H1 (cell line): ENCODE data around the gene CD226. TPM values are rescaled to one million over a fixed set of nuclear protein-coding genes. Genes with fewer than 3 reads are reported as not detected.

Source experiments
- CTCF ChIA-PET: fragments of 300-600 bp; sonication (Branson Sonifier 250); formaldehyde crosslinking; loops from one replicate; lab custom pipeline; 2021; ENCODE audit not compliant: partially characterized antibody; lab: Charles Lee
- POLR2A ChIA-PET: fragments of 300-600 bp; sonication (Branson Sonifier 250); formaldehyde crosslinking; loops from one replicate; lab custom pipeline; 2021; ENCODE audit warnings: inconsistent platforms; ENCODE audit not compliant: partially characterized antibody; lab: Charles Lee
- DNase-seq, 2 experiments: peaks; one replicate each; pipeline versions ENCODE4 v3.0.0 to v3.0.0-alpha.2; 2010 to 2022; ENCODE audit warnings: low spot score in 2 of 2, low read depth in 1 of 2, mixed read lengths in 1 of 2
- FAIRE-seq: peaks from 2 replicates; lab custom pipeline; 2011; peaks lifted over from hg19 to GRCh38; lab: Jason Lieb, UNC
- H2AFZ ChIP-seq: 2 replicates; pipeline ENCODE4 v1.8.1; 2012; ENCODE audit warnings: low read length, inconsistent platforms
- H2AK5ac ChIP-seq: 2 replicates; pipeline ENCODE4 v1.6.1; 2013; ENCODE audit warnings: low read depth, low read length
- H2BK120ac ChIP-seq: replicated peaks from 2 replicates; pipeline ENCODE3; 2013; ENCODE audit warnings: low read depth, low read length, inconsistent platforms
- H2BK12ac ChIP-seq: 2 replicates; pipeline ENCODE4 v1.6.1; 2013; ENCODE audit warnings: low read depth, low read length
- H2BK15ac ChIP-seq: 2 replicates; pipeline ENCODE4 v1.6.1; 2013; ENCODE audit warnings: low read length
- H2BK20ac ChIP-seq: 2 replicates; pipeline ENCODE4 v1.6.1; 2013; ENCODE audit warnings: low read length
- H2BK5ac ChIP-seq: 2 replicates; pipeline ENCODE4 v1.6.1; 2013; ENCODE audit warnings: low read depth, low read length
- H3K14ac ChIP-seq: 2 replicates; pipeline ENCODE4 v1.6.1; 2013; ENCODE audit warnings: inconsistent platforms; ENCODE audit not compliant: insufficient read length
- H3K18ac ChIP-seq: 2 replicates; pipeline ENCODE4 v1.6.1; 2013; ENCODE audit warnings: low read length; ENCODE audit errors: extremely low read depth
- H3K23ac ChIP-seq: 2 replicates; pipeline ENCODE4 v1.6.1; 2013; ENCODE audit warnings: inconsistent platforms; ENCODE audit not compliant: insufficient read length
- H3K23me2 ChIP-seq: 2 replicates; pipeline ENCODE4 v1.6.1; 2013; ENCODE audit warnings: low read depth, low read length
- H3K27ac ChIP-seq: 2 replicates; pipeline ENCODE4 v1.6.1; 2011; ENCODE audit warnings: low read depth, low read length, inconsistent platforms
- H3K27me3 ChIP-seq, 4 experiments: replicated peaks in 1 of 4; 1 replicate in 1 of 4; 2 replicates in 3 of 4; pipeline versions ENCODE4 v1.6.1 to v1.8.1; 2011 to 2013; ENCODE audit warnings: low read length in 3 of 4, mild to moderate bottlenecking in 3 of 4, inconsistent platforms in 2 of 4, mixed read lengths in 2 of 4, moderate library complexity in 1 of 4; ENCODE audit not compliant: control insufficient read depth in 3 of 4, insufficient read depth in 3 of 4; ENCODE audit errors: extremely low read depth in 1 of 4
- H3K36me3 ChIP-seq, 4 experiments: 2 replicates each; pipeline versions ENCODE4 v1.6.1 to v1.8.1; 2011 to 2013; ENCODE audit warnings: mild to moderate bottlenecking in 4 of 4, low read length in 3 of 4, moderate library complexity in 2 of 4, control low read depth in 1 of 4, inconsistent platforms in 1 of 4; ENCODE audit not compliant: insufficient read depth in 4 of 4, control insufficient read depth in 2 of 4
- H3K4ac ChIP-seq: replicated peaks from 2 replicates; pipeline ENCODE3; 2013; ENCODE audit warnings: low read length, low read depth, mixed read lengths, inconsistent platforms; ENCODE audit not compliant: insufficient read length
- H3K4me1 ChIP-seq, 4 experiments: replicated peaks in 1 of 4; 1 replicate in 1 of 4; 2 replicates in 3 of 4; pipeline versions ENCODE4 v1.6.1 to v1.8.1; 2011 to 2013; ENCODE audit warnings: low read length in 3 of 4, inconsistent platforms in 2 of 4, mixed read lengths in 1 of 4; ENCODE audit not compliant: insufficient read depth in 4 of 4, control insufficient read depth in 3 of 4
- H3K4me2 ChIP-seq, 2 experiments: 2 replicates each; pipeline versions ENCODE4 v1.6.1 to v1.8.1; 2011 to 2013; ENCODE audit warnings: low read depth in 2 of 2, low read length in 2 of 2, control low read depth in 1 of 2, inconsistent platforms in 1 of 2, mild to moderate bottlenecking in 1 of 2; ENCODE audit not compliant: insufficient read depth in 1 of 2
- H3K4me3 ChIP-seq, 4 experiments: fragments of 200-600, 300-600 bp in 1 of 4; sonication (generic), shearing (Covaris generic), sonication (Bioruptor Twin) in 1 of 4; 2 replicates each; pipeline versions ENCODE4 v1.5.1 to v1.8.1; 2011 to 2016; ENCODE audit warnings: low read length in 4 of 4, low read depth in 3 of 4, control low read depth in 2 of 4, inconsistent platforms in 2 of 4, mild to moderate bottlenecking in 2 of 4, mixed read lengths in 1 of 4, moderate library complexity in 1 of 4; ENCODE audit not compliant: insufficient read depth in 2 of 4; ENCODE audit errors: extremely low read depth in 1 of 4
- H3K56ac ChIP-seq: replicated peaks from 2 replicates; pipeline ENCODE3; 2013; ENCODE audit warnings: low read depth, mild to moderate bottlenecking, mixed read lengths, low read length, inconsistent platforms; ENCODE audit not compliant: insufficient read length
- H3K79me1 ChIP-seq: 2 replicates; pipeline ENCODE4 v1.6.1; 2013; ENCODE audit warnings: low read depth, low read length, control low read depth
- H3K79me2 ChIP-seq, 2 experiments: 2 replicates each; pipeline versions ENCODE4 v1.6.1 to v1.8.1; 2012 to 2013; ENCODE audit warnings: low read length in 2 of 2, mild to moderate bottlenecking in 2 of 2, inconsistent platforms in 1 of 2; ENCODE audit not compliant: insufficient read depth in 2 of 2, control insufficient read depth in 1 of 2
- H3K9ac ChIP-seq, 4 experiments: replicated peaks in 1 of 4; 1 replicate in 1 of 4; 2 replicates in 3 of 4; pipeline versions ENCODE4 v1.6.1 to v1.8.1; 2011 to 2013; ENCODE audit warnings: low read depth in 3 of 4, low read length in 3 of 4, control low read depth in 2 of 4, mild to moderate bottlenecking in 2 of 4, moderate library complexity in 2 of 4, inconsistent platforms in 1 of 4; ENCODE audit errors: extremely low read depth in 1 of 4
- H3K9me3 ChIP-seq, 2 experiments: 2 replicates each; pipeline versions ENCODE4 v1.6.1 to v1.8.1; 2012 to 2013; ENCODE audit warnings: mild to moderate bottlenecking in 2 of 2, moderate library complexity in 2 of 2, control low read depth in 1 of 2, inconsistent platforms in 1 of 2, low read depth in 1 of 2, low read length in 1 of 2, mixed read lengths in 1 of 2; ENCODE audit not compliant: insufficient read depth in 2 of 2
- H4K20me1 ChIP-seq, 2 experiments: replicated peaks in 1 of 2; 2 replicates each; pipeline versions ENCODE3 to v1.8.1; 2011 to 2013; ENCODE audit warnings: inconsistent platforms in 2 of 2, low read length in 2 of 2, mild to moderate bottlenecking in 1 of 2; ENCODE audit not compliant: insufficient read depth in 2 of 2, control insufficient read depth in 1 of 2
- H4K5ac ChIP-seq: 2 replicates; pipeline ENCODE4 v1.6.1; 2013; ENCODE audit warnings: low read length, low read depth, mixed read lengths, inconsistent platforms; ENCODE audit not compliant: insufficient read length
- H4K8ac ChIP-seq: 2 replicates; pipeline ENCODE4 v1.8.0; 2013; ENCODE audit warnings: mild to moderate bottlenecking, moderate library complexity, low read length, inconsistent platforms; ENCODE audit not compliant: insufficient read depth; ENCODE audit errors: extremely low read depth
- H4K91ac ChIP-seq: replicated peaks from 2 replicates; pipeline ENCODE3; 2013; ENCODE audit warnings: low read length, mixed read lengths, inconsistent platforms; ENCODE audit not compliant: insufficient read length
- ATF3 ChIP-seq: IDR thresholded peaks from 2 replicates; pipeline ENCODE4 v1.6.1; 2011; ENCODE audit warnings: low read depth, mild to moderate bottlenecking, low read length; ENCODE audit not compliant: insufficient read depth
- E2F6 ChIP-seq: IDR thresholded peaks from 2 replicates; pipeline ENCODE4 v1.6.1; 2012; ENCODE audit warnings: inconsistent platforms
- JUN ChIP-seq: IDR thresholded peaks from 2 replicates; pipeline ENCODE4 v1.6.1; 2011; ENCODE audit warnings: low read depth, mild to moderate bottlenecking, improper control_type of control experiment, low read length
- JUND ChIP-seq: IDR thresholded peaks from 2 replicates; pipeline ENCODE4 v1.6.1; 2011; ENCODE audit warnings: mild to moderate bottlenecking, improper control_type of control experiment, low read length
- KDM4A ChIP-seq: IDR thresholded peaks from one replicate; pipeline ENCODE4 v1.7.1; 2012; ENCODE audit warnings: low read depth, mild to moderate bottlenecking, moderate library complexity, low read length, inconsistent platforms; ENCODE audit not compliant: severe bottlenecking
- KDM5A ChIP-seq: fragments of 200-600 bp; IDR thresholded peaks from 2 replicates; pipeline ENCODE4 v1.7.1; 2012; ENCODE audit warnings: mild to moderate bottlenecking, low read length, inconsistent platforms, mixed read lengths
- NRF1 ChIP-seq: IDR thresholded peaks from 2 replicates; pipeline ENCODE4 v1.6.1; 2011; ENCODE audit warnings: mild to moderate bottlenecking, low read depth, low read length, improper control_type of control experiment
- POLR2A ChIP-seq, 2 experiments: IDR thresholded peaks; 1 replicate in 1 of 2; 2 replicates in 1 of 2; pipeline ENCODE4 v1.6.1; 2011; ENCODE audit warnings: low read depth in 2 of 2, low read length in 2 of 2, mild to moderate bottlenecking in 2 of 2; ENCODE audit errors: control extremely low read depth in 1 of 2
- RAD21 ChIP-seq, 2 experiments: IDR thresholded peaks in 1 of 2; conservative IDR thresholded peaks in 1 of 2; 2 replicates each; pipeline ENCODE4 v1.6.1; 2011; ENCODE audit warnings: low read depth in 2 of 2, low read length in 2 of 2, improper control_type of control experiment in 1 of 2, inconsistent platforms in 1 of 2, mild to moderate bottlenecking in 1 of 2, moderate library complexity in 1 of 2
- SIRT6 ChIP-seq: IDR thresholded peaks from one replicate; pipeline ENCODE4 v1.7.1; 2012; ENCODE audit warnings: low read length, inconsistent platforms
- SUZ12 ChIP-seq: fragments of 200-600 bp; sonication (generic); IDR thresholded peaks from 2 replicates; pipeline ENCODE4 v1.6.1; 2012; ENCODE audit warnings: mild to moderate bottlenecking, inconsistent platforms, low read length, moderate library complexity, mixed read lengths
- TAF1 ChIP-seq: IDR thresholded peaks from 2 replicates; pipeline ENCODE4 v1.6.1; 2011; ENCODE audit warnings: mild to moderate bottlenecking, low read depth, low read length
- WGBS, 2 experiments: shearing (Covaris generic) in 1 of 2; methylation state at CpG; one replicate each; pipeline versions ENCODE4 v1.1.6 to v1.1.7; 2013 to 2015; ENCODE audit warnings: low lambda C conversion rate in 2 of 2, mixed read lengths in 2 of 2, inconsistent platforms in 1 of 2, low coverage in 1 of 2, missing lambda C conversion rate in 1 of 2; ENCODE audit not compliant: insufficient replicate concordance in 2 of 2, insufficient coverage in 1 of 2, insufficient read length in 1 of 2; ENCODE audit errors: extremely low coverage in 1 of 2, missing lambda C conversion rate in 1 of 2; 5-methylcytosine and 5-hydroxymethylcytosine counted together
- polyA plus RNA-seq, 7 experiments: library from polyadenylated mRNA; depleted of rRNA in 3 of 7; stranded (reverse) in 5 of 7; unstranded in 2 of 7; fragments of >200 nt in 5 of 7; fragments of 200-250 nt in 2 of 7; gene quantifications; 1 replicate in 5 of 7; 2 replicates in 1 of 7; 4 replicates in 1 of 7; pipeline versions ENCODE4 v1.2.1 to v1.2.3, GENCODE V29; 2011 to 2013; ENCODE audit warnings: missing spikeins in 2 of 7, mixed read lengths in 2 of 7
- total RNA-seq: library from RNA; stranded (reverse); fragmentation: NEBNext Ultra II Directional; extraction: Animal tissue kit (Norgen Biotek cat#: 25700); gene quantifications from 2 replicates; pipeline ENCODE4 v1.2.1, GENCODE V29; 2021

The CD226 gene
- total and polyA plus RNA-seq, 2 of the 8 experiments (the other 6 are each of a cell fraction or from before 2014, with no cell fraction given) = not detected

- no peak overlapping the region for H2BK12ac ChIP-seq
- no peak overlapping the region for H2BK5ac ChIP-seq
- H3K18ac ChIP-seq = no peak overlapping the region
- no peak overlapping the region for H3K14ac ChIP-seq
- no peak overlapping the region for H3K27ac ChIP-seq
- WGBS, 2 experiments = 79% methylated on average over 3 of the region's 3 CpGs; no CpG with 5 or more reads in 1 of the 2 experiments
- no peak overlapping the region for H4K5ac ChIP-seq
- no peaks in the 10 kb centered on the region for H3K79me2 ChIP-seq
- no peak overlapping the region for H2BK120ac ChIP-seq
- no peaks in the 10 kb centered on the region for H3K9me3 ChIP-seq
- no peak overlapping the region for H3K4me3 ChIP-seq
- H3K36me3 ChIP-seq = no peaks in the 10 kb centered on the region
- DNase-seq (no peak), FAIRE-seq (no peak)
- H3K4me1 ChIP-seq = peaks cover 5 to 8% (median 7%) of the 10 kb centered on the region in 4 experiments; a peak in 4 of 7 replicates
- no peak overlapping the region for H4K91ac ChIP-seq
- H3K4ac ChIP-seq = no peak overlapping the region
- no peak overlapping the region for H2BK20ac ChIP-seq
- no peak overlapping the region for H2AK5ac ChIP-seq
- no peaks in the 10 kb centered on the region for H3K23me2 ChIP-seq
- no peak overlapping the region for H2BK15ac ChIP-seq
- H4K8ac ChIP-seq = no peak overlapping the region
- no peak overlapping the region for H2AFZ ChIP-seq
- POLR2A ChIA-PET = no interaction called here
- H4K20me1 ChIP-seq = no peaks in the 10 kb centered on the region
- H3K4me2 ChIP-seq = no peak overlapping the region
- no peaks in the 10 kb centered on the region for H3K27me3 ChIP-seq
- H3K56ac ChIP-seq = no peak overlapping the region
- CTCF ChIA-PET = interaction anchor here (1.0 to 1.5 kb wide), 3 partner anchors 11 to 141 kb away, joined by 3 to 4 read pairs (median 3); no protein-coding TSS in a partner anchor
- no peak overlapping the region for H3K23ac ChIP-seq
- no peaks in the 10 kb centered on the region for H3K79me1 ChIP-seq
- H3K9ac ChIP-seq = no peak overlapping the region
- no peak for TF ChIP-seq KDM4A
- no peak for TF ChIP-seq SUZ12
- TF ChIP-seq JUND = no peak
- TF ChIP-seq JUN = no peak
- TF ChIP-seq E2F6 = no peak
- no peak for TF ChIP-seq POLR2A (IDR thresholded peaks at IDR 0.05; ENCODE audit: control extremely low read depth in 1 of 2, low read depth in 2 of 2, low read length in 2 of 2)
- no peak for TF ChIP-seq KDM5A
- no peak for TF ChIP-seq ATF3
- TF ChIP-seq SIRT6 = no peak
- no peak for TF ChIP-seq NRF1
- no peak for TF ChIP-seq TAF1
- TF ChIP-seq RAD21 (IDR thresholded peaks at IDR 0.05 in 1 of 2, conservative IDR thresholded peaks at IDR 0.05 in 1 of 2; ENCODE audit: low read depth in 2 of 2, low read length in 2 of 2) = no peak
These were observed 48.1 kb upstream of the CD226 start for GRCh38 chr18:69995774-69996173.
